OCI-LY7 (cell line): ENCODE results near the gene DCAF8L2. TPM values are rescaled to one million over a fixed set of nuclear protein-coding genes. Genes with fewer than 3 reads are reported as not detected.

ENCODE experiments used
- BruUV-seq: library from RNA; stranded (reverse); fragments of 400-500 nt; replicated peaks from 2 replicates; lab custom pipeline; 2021; lab: Mats Ljungman, UMichigan
- CTCF ChIA-PET: fragments of 300-600 bp; sonication (Branson Sonifier 250); formaldehyde crosslinking; loops from one replicate; lab custom pipeline; 2022; ENCODE audit warnings: antibody characterized with exemption; ENCODE audit not compliant: unreplicated experiment; lab: Charles Lee
- POLR2A ChIA-PET: fragments of 300-600 bp; sonication (Branson Sonifier 250); formaldehyde crosslinking; loops from one replicate; lab custom pipeline; 2022; ENCODE audit warnings: antibody characterized with exemption; lab: Charles Lee
- DNase-seq: peaks from one replicate; pipeline ENCODE4 v3.0.0-alpha.2; 2015; ENCODE audit warnings: low spot score
- H2AFZ ChIP-seq: fragments of 200-600 bp; sonication (generic), shearing (Covaris generic); 2 replicates; pipeline ENCODE4 v1.6.1; 2014; ENCODE audit warnings: mild to moderate bottlenecking, antibody characterized with exemption, low read length, moderate library complexity
- H3K27ac ChIP-seq: fragments of 200-600 bp; sonication (generic); 2 replicates; pipeline ENCODE4 v1.5.1; 2014; ENCODE audit warnings: mixed run types, low read depth, mild to moderate bottlenecking, moderate library complexity, low read length, inconsistent platforms; ENCODE audit not compliant: poor library complexity, severe bottlenecking
- H3K36me3 ChIP-seq: fragments of 200-600 bp; sonication (generic); 2 replicates; pipeline ENCODE4 v1.6.1; 2014; ENCODE audit warnings: mild to moderate bottlenecking, antibody characterized with exemption, low read length, moderate library complexity, mixed read lengths; ENCODE audit not compliant: insufficient read depth
- H3K4me1 ChIP-seq: fragments of 200-600 bp; sonication (generic); 2 replicates; pipeline ENCODE4 v1.5.1; 2014; ENCODE audit warnings: mild to moderate bottlenecking, low read length; ENCODE audit not compliant: insufficient read depth, poor library complexity, severe bottlenecking
- H3K4me2 ChIP-seq: fragments of 200-600 bp; sonication (generic); 2 replicates; pipeline ENCODE4 v1.6.1; 2014; ENCODE audit warnings: mild to moderate bottlenecking, low read length
- H3K4me3 ChIP-seq: fragments of 200-600 bp; sonication (generic); 2 replicates; pipeline ENCODE4 v1.5.1; 2014; ENCODE audit warnings: mild to moderate bottlenecking, low read depth, low read length; ENCODE audit not compliant: poor library complexity, severe bottlenecking
- H3K79me2 ChIP-seq: fragments of 200-600 bp; sonication (generic); 2 replicates; pipeline ENCODE4 v1.6.1; 2016; ENCODE audit warnings: low read depth, mild to moderate bottlenecking, low read length, moderate library complexity, mixed read lengths; ENCODE audit not compliant: insufficient read depth
- H3K9me2 ChIP-seq: fragments of 200-600 bp; sonication (generic); 2 replicates; pipeline ENCODE4 v1.6.1; 2016; ENCODE audit warnings: mild to moderate bottlenecking, low read length, mixed read lengths; ENCODE audit not compliant: insufficient read depth
- H3K9me3 ChIP-seq: fragments of 200-600 bp; sonication (generic); 2 replicates; pipeline ENCODE4 v1.6.1; 2014; ENCODE audit warnings: mild to moderate bottlenecking, mixed run types, low read length, mixed read lengths
- H4K20me1 ChIP-seq: fragments of 200-600 bp; sonication (generic); 2 replicates; pipeline ENCODE4 v1.6.1; 2014; ENCODE audit warnings: mild to moderate bottlenecking, antibody characterized with exemption, low read length, moderate library complexity, mixed read lengths; ENCODE audit not compliant: insufficient read depth
- EZH2phosphoT487 ChIP-seq: fragments of 200-600 bp; sonication (generic); IDR thresholded peaks from 2 replicates; pipeline ENCODE4 v1.6.1; 2018; ENCODE audit warnings: low read depth, borderline replicate concordance, mild to moderate bottlenecking, mixed run types, antibody characterized with exemption, low read length, moderate library complexity, mixed read lengths
- intact Hi-C: fragments of 100-400 bp; cut with micrococcal nuclease; formaldehyde crosslinking; loops from one replicate; pipeline ENCODE4 v1.10.0; 2022; ENCODE audit not compliant: unreplicated experiment
- total RNA-seq, 2 experiments: library from RNA; depleted of rRNA in 1 of 2; stranded (reverse); fragments of >200 nt in 1 of 2; shearing (Covaris generic) in 1 of 2; gene quantifications; 2 replicates each; pipeline ENCODE4 v1.2.3, GENCODE V29; 2014 to 2022
- TF ChIP-seq, protein P1 (sequence below): fragments of 200-600 bp; sonication (generic); conservative IDR thresholded peaks from 2 replicates; pipeline ENCODE4 v1.5.1; 2014; ENCODE audit warnings: mild to moderate bottlenecking, antibody characterized with exemption, low read length, moderate library complexity, mixed read lengths

Gene DCAF8L2
- total RNA-seq, 2 experiments from 2014 or later = not detected

DNA sequence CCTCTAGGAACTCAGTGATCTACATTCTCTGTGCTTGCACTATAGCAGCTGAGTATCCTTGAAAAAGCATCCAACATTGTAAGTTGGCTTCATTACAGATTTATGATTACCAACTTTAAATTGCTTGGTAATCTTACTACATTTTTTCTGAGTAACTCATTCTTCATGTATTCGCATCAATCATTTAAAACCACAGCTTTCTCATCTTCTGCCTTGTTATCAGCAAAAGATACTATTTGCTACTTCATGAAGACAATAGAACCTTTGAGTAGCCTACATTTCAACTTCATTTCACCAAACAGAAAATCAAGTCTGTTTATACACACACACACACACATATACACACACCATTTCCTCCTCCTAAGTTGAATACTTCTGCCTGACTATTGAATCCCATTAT lies 6.2 kb upstream of the DCAF8L2 start:
- H3K9me2 ChIP-seq = no peaks in the 10 kb centered on the region
- no peak overlapping the region for H3K4me2 ChIP-seq
- H3K27ac ChIP-seq = no peak overlapping the region
- intact Hi-C loops = no loop called here
- ChIA-PET POLR2A (no interaction called here), CTCF (no interaction called here)
- no peaks in the 10 kb centered on the region for H3K9me3 ChIP-seq
- H2AFZ ChIP-seq = no peak overlapping the region
- TF ChIP-seq, protein P1, sequence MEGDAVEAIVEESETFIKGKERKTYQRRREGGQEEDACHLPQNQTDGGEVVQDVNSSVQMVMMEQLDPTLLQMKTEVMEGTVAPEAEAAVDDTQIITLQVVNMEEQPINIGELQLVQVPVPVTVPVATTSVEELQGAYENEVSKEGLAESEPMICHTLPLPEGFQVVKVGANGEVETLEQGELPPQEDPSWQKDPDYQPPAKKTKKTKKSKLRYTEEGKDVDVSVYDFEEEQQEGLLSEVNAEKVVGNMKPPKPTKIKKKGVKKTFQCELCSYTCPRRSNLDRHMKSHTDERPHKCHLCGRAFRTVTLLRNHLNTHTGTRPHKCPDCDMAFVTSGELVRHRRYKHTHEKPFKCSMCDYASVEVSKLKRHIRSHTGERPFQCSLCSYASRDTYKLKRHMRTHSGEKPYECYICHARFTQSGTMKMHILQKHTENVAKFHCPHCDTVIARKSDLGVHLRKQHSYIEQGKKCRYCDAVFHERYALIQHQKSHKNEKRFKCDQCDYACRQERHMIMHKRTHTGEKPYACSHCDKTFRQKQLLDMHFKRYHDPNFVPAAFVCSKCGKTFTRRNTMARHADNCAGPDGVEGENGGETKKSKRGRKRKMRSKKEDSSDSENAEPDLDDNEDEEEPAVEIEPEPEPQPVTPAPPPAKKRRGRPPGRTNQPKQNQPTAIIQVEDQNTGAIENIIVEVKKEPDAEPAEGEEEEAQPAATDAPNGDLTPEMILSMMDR = no peak
- TF ChIP-seq EZH2phosphoT487 = no peak
- H4K20me1 ChIP-seq = no peaks in the 10 kb centered on the region
- DNase-seq = no peak
- H3K4me3 ChIP-seq = no peak overlapping the region
- no TSS peak for BruUV-seq
- no peaks in the 10 kb centered on the region for H3K36me3 ChIP-seq
- H3K79me2 ChIP-seq = no peaks in the 10 kb centered on the region
- H3K4me1 ChIP-seq = no peaks in the 10 kb centered on the region

DNA sequence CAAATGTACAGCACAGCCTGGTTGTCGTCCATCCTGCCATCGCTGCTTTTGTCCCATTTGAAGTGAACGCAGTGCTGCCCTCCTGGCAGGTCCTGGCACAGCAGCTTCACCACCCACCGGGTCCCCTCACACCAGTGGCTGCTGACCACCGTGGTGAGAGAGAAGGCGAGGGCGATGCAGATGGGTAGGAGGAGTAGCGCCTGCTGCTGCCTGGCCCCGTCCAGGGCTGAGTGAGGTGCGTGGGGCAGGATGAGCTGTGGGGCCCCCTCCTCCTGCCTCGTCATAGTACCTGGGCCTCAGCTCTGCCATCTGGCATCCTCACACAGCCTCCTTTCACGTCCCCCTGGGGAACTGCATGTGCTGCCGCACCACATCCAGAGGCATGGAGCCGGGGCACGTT lies 1.8 kb downstream of the DCAF8L2 start:
- no peaks in the 10 kb centered on the region for H3K4me1 ChIP-seq
- no peak overlapping the region for H3K27ac ChIP-seq
- TF ChIP-seq EZH2phosphoT487 = no peak
- TF ChIP-seq, protein P1 = no peak
- BruUV-seq = no TSS peak
- H3K79me2 ChIP-seq = no peaks in the 10 kb centered on the region
- ChIA-PET CTCF (no interaction called here), POLR2A (no interaction called here)
- no peak overlapping the region for H3K4me3 ChIP-seq
- no peak overlapping the region for H2AFZ ChIP-seq
- no peaks in the 10 kb centered on the region for H3K9me2 ChIP-seq
- H3K36me3 ChIP-seq = no peaks in the 10 kb centered on the region
- no peak overlapping the region for H3K4me2 ChIP-seq
- no peaks in the 10 kb centered on the region for H4K20me1 ChIP-seq
- no peaks in the 10 kb centered on the region for H3K9me3 ChIP-seq
- intact Hi-C loops = no loop called here
- DNase-seq = no peak

DNA sequence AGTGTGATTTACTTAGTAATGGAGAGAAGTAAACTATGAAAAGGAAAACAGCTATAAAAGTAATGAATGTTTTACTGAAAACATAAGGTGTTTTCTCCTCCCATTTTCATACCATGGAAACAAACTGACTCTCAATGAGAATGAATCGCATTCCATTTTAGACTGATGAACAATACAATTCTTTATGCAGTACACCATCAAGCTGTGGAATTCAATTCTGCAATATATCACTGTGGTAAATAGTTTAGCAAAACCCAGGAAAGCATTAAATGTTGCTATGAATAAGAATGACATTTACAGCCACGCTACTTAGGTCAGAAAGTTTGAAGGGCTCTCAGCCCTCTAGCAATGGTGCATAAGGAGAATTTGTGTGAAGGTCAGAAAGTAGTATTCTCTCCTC lies 7.4 kb downstream of the DCAF8L2 start:
- no peak overlapping the region for H3K4me3 ChIP-seq
- TF ChIP-seq, protein P1 = no peak
- TF ChIP-seq EZH2phosphoT487 = no peak
- no peaks in the 10 kb centered on the region for H3K79me2 ChIP-seq
- DNase-seq = no peak
- no peak overlapping the region for H3K4me2 ChIP-seq
- no peaks in the 10 kb centered on the region for H4K20me1 ChIP-seq
- intact Hi-C loops = no loop called here
- no peaks in the 10 kb centered on the region for H3K9me3 ChIP-seq
- no peaks in the 10 kb centered on the region for H3K9me2 ChIP-seq
- ChIA-PET CTCF (no interaction called here), POLR2A (no interaction called here)
- H2AFZ ChIP-seq = no peak overlapping the region
- no peaks in the 10 kb centered on the region for H3K36me3 ChIP-seq
- H3K27ac ChIP-seq = no peak overlapping the region
- no TSS peak for BruUV-seq
- no peaks in the 10 kb centered on the region for H3K4me1 ChIP-seq
